OCI-M1 (cell line): ENCODE measurements around the gene HYAL2.

Experiments used
- DNase-seq: peaks from one replicate; lab custom pipeline; 2025; lab: John Stamatoyannopoulos, UW

HYAL2 gene

DNA sequence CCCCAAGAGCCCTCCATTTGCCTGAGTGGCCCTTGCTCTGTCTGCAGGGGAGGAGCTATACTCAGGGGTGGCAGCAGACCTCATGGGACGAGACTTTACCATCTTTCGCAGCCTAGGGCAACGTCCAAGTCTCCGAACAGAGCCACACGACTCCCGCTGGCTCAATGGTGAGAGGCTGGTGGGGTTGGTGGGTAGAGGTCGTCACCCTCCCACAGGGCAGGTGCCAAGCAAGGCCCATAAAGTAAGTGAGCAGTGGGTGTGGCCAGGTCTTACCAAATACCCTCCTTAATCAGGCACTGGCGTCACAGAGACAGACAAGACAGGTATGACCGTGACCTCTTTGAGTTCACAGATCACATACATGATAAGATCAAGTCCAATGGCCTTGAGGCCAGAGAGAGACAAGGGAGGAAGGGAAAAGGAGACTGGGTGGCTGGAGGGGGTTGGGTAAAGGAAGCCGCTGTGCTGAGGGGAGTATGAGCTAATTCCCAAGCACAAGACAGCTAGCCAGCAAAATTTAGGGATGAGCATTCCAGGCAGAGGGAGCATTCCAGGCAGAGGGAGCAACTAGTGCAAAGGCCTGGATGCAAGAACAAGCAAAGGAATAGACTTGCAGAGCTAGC is 51.1 kb downstream of the HYAL2 start:
- no peak for DNase-seq

DNA sequence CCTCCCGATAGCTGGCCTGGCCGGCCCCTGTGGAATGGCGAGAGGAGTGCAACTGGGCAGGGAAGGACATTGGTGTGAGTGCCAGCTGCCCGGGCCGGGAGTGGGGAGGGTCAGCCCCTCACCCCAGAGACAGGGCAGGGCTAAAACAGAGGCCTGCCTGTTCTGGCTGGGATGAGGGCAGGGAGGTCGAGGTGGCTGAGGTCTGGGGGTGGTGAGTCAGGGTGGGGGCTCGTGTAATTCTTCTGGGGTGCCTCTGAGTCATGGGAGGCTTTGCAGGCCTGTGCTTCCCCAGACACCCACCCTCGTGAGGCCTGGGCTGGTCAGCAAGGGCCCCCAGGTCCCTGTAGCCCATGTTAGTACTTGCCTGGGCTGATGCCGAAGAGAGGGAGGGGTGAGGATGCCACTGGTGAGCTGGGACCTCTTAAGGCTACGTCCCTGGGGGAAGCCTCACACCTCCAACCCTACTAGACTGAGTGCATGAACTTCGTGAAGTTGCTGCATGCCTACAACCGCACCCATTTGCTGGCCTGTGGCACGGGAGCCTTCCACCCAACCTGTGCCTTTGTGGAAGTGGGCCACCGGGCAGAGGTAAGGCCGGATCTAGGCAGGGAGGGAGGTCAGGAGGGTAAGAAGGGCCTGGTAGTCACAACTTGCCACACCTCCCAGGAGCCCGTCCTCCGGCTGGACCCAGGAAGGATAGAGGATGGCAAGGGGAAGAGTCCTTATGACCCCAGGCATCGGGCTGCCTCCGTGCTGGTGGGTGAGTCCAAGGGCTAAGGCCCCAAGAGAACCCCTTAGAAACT is 51.9 kb downstream of the HYAL2 start:
- DNase-seq, result no peak

DNA sequence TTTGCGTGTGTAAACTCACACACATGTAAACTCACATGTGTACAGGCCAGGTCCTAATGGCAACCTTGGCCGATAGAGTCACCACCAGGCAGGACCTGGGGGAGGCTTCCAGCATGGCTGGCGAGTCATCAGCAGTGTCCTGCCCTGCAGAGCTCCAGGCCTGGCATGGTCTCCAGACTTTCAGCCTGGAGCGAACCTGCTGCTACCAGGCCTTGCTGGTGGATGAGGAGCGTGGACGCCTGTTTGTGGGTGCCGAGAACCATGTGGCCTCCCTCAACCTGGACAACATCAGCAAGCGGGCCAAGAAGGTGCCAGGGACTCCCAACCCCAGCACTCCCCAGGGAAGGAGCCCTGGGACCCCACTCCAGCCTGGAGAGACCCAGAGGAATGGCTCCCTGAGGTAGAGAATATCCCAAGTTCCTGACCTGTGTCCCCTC is 52.5 kb downstream of the HYAL2 start:
- no peak for DNase-seq

DNA sequence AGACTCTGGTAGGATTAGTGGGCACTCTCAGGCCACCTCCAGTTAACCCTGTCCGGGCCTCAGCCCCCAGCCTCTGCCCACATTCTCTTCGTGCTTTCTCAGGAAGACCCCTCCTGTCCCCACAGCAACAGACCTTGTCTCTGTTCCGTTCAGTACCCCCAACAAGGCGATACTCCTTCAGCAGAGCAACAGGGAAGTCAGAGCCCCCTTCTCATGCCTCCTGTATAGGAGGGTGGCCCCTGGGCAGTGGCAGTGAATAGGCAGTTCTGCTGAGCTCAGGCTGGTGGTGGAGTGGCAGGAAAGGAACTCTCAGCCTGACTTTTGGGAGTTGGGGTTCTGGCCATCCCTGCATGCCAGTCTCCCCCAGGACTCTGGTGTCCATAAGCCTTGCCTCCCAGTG is 53.1 kb downstream of the HYAL2 start:
- DNase-seq, result no peak

DNA sequence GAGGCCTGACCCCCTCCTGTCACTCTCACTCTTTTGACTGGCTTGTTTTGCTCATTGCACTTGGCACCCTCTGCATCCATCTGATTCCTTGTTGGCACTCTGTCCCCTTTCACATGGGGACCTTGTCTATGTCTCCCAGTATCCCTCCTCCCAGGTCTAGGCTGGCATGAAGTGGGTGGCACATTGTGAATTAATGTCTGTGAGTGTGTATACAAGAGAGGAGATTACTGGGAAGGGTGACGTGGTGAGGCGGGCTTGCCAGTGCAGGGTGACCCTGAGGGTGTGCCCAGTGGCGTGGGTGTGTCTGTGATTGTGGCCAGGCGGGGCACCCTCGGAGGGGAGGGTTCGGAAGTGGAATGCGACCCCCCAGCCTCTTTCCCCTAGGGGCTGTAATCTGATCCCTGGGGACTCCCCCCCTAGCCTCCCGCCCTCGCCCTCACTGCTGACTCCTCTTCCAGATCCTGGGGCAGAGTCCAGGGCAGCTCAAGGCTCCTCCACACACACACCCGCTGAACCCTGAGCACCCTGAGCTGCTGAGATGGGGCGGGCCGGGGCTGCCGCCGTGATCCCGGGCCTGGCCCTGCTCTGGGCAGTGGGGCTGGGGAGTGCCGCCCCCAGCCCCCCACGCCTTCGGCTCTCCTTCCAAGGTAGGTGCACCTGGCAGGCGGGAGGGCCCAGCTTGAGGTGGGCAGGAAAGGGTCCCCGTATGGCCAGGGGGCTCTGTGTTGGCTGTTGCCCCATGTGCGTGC is 53.7 kb downstream of the HYAL2 start, which contains the start of gene SEMA3B:
SEMA3B (plus strand) TSS at position 445 of the 749 bp plus-strand sequence; CDS start at position 539, 94 bp downstream.
- no peak for DNase-seq

DNA sequence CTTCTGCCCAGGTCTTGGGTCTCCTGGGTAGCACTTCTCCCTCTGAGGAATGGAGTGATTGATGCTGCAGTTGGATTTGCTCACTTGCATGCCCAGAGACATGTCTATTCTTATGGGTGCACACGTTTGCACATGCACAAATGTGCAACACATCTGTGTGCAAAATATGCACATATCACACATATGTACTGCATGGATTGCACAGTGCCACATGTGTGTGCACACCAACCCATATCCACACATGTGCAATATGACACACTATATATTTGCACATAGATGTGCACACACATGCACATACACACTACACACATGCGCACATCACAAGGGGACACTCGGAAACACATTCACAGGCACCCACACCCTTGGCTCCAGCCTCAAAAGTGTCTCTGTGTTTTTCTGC is 54.3 kb downstream of the HYAL2 start:
- no peak for DNase-seq
